AG08396 (cell line): ENCODE results near the gene PITRM1.
"Not testable (repeated sequence)": the region's sequence is repeated elsewhere in the genome, so short reads cannot be mapped to it uniquely, and the experiment has no call there.

ENCODE experiments used
- DNase-seq: peaks from one replicate; pipeline ENCODE4 v3.0.0; 2012; ENCODE audit warnings: low spot score, mixed read lengths

The PITRM1 gene

DNA sequence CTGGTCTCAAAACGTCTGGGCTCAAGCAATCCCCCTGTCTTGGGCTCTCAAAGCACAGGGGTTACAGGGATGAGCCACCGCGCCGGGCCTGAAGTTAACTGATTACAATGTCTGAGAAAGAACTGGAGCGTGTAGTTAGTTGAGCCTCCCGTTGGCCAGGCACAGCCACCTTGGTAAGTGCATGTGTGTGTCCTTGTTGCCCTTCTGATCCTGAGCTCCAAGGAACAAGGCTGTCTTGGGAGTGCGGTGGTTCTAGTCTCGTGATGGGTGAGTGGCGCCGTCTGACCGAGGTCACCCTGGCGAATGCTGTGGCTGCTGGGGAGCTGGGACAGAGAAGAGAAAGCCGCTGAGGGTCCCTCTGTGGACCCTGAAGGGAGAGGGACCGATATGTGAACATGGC, 50.5 kb downstream of the PITRM1 start:
- DNase-seq: no peak

DNA sequence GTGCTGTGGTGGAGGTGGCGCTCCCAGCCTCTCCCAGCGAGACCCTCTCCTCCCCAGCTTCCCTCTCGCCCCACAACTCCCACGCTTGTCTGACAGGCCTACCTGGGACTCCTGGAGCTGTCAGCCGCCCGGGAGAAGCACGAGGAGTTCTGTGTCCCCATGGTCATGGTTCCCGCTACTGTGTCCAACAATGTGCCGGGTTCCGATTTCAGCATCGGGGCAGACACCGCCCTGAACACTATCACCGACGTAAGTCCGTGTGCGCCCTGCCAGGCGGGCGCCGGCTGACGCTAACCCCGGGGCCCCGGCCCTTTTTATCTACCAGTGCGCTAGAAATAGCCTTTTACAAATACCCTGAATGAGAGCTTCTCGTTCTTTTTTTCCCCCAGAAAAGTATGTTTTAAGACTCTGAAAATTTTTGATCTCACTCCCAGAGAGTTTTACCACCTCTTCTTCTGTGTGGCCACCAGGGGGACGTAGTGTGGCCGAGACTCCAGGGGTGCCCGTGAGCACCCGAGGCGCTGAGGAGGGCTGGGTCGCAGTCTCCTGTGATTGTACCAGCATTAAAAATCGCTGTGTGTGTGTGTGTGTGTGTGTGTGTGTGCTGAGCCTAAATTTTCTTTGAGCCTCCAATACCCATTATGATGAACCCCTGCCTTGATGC, 52.7 kb downstream of the PITRM1 start:
- peak; percentile 76 for DNase-seq

DNA sequence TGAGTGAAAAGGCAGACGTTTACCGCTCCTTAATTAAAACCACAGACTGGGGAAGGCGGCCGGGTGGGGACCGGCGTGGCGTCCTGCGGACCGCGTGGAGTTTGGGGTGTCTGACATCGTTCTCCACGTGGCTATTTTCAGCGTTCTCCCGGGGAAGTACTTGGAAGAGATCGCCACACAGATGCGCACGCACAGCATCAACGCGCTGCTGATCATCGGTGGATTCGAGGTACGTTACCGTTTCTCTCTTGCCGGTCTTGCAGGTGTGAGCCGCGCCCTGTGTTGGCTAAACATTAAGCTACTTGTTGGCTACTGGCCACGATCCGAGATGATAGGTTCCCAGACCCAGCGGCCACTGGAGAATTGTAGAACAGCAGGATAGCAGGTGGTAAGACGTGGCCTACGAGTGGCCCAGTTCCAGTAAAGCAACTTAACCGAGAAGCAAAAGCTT, 53.9 kb downstream of the PITRM1 start:
- no peak for DNase-seq

DNA sequence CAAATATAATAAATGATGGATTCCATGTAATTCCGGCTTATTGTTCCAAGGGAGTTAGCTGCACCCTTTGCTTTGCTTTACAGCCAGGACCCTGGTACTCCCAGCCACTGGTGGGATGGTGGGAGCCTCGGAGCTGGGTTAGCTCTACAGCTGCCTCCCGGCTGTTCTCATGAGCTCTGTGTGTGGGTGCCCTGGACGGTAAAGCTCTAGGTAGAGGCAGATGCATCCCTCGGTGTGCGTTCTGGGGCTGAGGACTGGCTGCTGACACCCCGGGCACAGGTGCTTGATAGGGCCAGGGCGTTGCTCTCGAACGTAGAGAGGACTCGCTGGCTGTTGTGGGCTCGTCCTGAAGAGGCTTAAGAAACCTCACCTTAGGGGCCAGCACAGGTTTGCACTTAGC, 55.1 kb downstream of the PITRM1 start:
- no peak for DNase-seq

DNA sequence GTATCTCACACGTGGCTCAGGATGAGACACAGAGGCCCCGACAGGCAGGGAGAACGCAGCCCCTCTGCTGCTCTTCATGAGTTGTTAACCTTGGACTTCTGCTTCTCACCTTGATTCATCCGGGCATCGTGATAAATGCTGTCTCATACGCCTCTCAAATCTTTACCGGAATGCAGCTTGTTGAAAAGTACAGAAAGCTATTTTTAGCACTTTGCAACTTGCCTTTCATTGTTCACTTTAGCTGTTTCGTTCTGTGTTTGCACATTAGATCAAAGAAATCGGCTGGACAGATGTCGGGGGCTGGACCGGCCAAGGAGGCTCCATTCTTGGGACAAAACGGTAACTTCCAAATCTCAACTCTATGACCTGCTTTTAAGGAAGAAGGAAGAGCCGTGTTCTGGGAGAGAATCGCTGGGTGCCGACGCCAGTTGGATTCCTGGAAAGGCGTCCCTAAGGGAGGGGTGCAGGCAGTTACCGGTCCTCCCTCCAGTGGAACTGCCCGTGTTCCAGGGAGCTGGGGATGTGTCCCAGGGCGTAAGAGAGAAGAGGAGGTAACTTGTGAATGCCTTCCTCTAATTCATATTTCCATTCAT, 56.0 kb downstream of the PITRM1 start:
- DNase-seq: no peak

DNA sequence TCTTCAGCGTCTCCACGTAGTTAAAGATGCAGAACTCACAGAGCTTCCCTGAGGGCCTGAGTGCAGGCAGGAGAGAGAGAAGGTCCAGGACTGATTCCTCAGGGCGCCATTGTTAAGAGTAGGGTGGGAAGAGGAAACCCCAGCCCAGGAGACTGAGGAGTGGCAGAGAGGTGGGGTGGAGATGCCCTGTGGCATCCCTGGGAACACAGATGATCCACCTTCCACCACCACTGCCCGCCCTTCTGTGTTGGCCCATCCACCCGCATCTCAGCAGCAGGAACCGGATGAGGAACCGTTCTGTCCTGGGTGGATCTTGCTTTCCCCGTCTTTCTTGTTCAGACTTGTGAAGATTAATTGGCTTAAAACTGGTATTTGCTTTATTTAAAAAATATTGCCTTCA, 56.9 kb downstream of the PITRM1 start:
- DNase-seq: no peak

DNA sequence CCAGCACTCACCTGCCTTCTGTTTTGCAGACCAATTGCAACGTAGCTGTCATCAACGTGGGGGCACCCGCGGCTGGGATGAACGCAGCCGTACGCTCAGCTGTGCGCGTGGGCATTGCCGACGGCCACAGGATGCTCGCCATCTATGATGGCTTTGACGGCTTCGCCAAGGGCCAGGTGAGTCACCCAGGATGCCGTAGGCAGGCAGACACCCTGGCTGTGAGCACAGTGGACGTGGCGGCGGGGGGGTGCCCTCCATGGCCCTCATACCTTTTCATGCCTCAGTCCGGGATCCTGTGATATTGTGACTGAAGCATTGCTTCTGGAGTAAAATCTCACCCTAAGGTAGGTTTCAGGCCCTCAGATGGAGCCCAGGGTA, 59.2 kb downstream of the PITRM1 start:
- no peak for DNase-seq

DNA sequence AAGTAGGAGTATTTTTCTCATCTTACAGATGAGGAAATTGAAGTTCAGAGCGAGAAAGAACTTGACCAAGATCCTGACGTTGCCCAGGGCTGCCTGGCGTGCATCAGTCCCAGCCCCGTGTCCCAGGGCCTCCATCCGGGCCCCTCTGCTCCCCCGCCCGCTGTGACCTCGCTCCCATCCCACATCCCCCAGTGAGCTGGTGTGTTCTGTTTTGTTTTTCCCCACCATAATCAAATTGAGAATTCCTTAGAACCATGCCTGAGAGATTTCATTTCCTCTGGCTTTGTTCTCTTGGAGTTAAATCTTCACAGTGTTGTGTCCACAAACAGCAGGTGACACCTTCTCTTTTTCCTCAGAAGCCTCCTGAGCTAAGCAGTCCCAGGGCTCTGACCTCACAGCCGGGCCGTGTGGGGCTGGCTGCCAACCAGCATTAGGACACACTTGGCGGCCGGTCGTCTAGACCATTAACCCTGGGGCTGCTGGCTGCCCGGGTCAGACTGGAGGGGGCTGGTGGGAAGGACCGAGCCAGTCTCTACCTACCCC, 60.9 kb downstream of the PITRM1 start:
- no peak for DNase-seq

DNA sequence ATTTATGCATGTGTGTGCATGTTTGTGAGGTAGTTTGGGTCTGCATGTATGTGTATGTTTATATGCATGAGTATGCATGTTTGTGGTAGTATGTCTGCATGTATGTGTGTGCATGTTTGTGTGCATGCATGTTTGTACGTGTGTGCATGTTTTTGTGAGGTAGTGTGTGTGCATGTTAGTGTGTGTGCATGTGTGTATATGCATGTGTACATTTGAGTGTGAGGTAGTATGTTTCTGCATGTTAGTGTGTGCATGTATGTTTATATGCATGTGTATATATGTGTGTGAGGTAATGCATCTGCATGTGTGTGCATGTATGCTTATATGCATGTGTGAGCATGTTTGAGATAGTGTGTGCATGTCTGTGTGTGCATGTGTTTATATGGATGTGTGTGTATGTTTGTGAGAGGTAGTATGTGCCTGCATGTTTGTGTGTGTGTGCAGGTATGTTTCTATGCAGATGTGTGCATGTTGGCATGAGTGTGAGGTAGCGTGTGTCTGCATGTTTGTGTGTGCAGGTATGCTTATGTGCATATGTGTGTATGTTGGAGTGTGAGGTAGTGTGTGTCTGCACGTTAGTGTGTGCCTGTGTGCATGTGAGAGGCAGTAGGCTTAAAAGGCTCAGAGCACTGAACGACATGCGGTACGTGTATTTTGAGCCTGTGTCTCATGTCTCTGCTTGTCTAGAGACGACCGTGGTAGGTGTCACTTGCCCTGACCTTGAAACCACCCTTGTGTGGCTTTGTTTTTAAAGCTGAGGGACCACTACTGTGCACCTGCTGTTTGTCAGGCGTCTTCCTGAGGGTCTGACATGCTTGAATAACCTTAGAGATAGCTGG, 61.6 kb downstream of the PITRM1 start:
- DNase-seq: no peak

DNA sequence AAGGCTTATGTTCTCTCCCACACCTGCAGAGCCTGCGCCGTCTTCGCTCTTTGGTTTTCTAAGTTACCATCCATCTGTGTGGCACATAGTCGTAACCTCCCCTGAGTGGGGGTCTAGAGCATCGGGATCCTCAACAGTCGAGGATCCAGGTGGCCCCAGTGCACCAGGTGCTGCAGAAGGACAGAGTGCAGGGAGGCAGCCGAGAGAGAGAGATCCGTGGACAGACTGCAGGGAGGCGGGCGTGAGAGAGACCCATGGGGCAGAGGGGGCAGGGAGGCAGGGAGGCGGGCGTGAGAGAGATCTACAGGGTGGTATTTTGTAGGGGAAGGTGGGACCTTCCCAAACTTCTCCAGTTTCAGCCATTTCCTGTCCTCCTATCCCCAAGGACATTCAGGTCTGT, 62.9 kb downstream of the PITRM1 start:
- no peak for DNase-seq

DNA sequence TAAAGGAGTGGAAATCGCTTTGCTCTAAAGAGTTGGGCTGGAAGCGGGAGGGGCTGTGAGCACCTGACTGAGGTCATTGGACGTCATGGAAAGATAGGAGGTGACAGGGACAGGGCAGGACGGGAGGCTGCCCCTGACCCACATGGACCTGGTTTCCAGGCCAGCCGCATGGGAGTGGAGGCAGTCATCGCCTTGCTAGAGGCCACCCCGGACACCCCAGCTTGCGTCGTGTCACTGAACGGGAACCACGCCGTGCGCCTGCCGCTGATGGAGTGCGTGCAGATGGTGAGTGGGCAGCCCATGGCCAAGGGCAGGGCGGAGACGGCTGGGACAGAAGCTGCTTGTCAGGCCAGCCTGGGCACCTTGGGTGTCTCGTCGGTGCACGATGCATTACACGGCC, 63.4 kb downstream of the PITRM1 start:
- DNase-seq: no peak

DNA sequence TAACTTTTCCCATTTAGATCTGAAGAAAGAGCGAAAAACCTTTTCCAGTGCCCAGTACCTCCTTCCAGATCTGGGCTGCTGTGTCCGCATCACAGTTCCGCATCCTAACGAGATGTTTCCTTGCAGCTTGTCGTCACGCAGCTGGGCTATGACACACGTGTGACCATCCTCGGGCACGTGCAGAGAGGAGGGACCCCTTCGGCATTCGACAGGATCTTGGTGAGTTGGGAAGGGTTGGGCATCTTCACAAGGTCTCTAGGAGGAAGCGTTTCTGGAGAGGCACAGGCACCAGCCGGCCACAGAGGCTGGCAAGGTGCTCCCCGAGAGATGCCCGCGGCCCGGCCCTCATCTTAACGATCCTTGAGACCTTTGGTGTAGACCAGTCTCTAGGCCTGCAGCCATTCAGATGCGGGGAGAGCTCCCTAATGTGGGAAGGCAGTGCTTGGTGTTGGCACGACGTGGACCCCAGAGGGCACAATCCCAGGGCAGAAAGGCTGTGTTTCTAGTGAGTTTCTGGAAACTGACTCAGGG, 63.9 kb downstream of the PITRM1 start:
- DNase-seq: no peak

DNA sequence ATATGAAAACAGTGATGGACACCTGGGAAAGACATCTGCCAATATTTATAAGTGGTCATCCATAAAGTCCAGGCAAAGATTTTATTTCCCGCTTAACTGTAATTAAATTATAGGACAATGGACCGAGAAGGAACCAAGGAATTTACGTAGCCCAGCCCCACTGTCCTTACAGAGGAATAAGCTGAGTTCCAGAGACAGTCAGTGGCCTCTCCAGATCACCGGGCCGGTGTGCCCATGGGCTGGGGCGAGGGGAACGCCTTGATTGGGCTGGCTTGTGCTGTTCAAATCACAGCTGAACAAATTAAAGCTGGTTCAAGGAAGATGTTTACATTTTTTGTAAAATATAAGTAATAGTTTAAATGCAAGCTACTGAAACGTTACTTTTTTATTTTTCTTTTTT, 64.5 kb downstream of the PITRM1 start:
- DNase-seq: no peak

DNA sequence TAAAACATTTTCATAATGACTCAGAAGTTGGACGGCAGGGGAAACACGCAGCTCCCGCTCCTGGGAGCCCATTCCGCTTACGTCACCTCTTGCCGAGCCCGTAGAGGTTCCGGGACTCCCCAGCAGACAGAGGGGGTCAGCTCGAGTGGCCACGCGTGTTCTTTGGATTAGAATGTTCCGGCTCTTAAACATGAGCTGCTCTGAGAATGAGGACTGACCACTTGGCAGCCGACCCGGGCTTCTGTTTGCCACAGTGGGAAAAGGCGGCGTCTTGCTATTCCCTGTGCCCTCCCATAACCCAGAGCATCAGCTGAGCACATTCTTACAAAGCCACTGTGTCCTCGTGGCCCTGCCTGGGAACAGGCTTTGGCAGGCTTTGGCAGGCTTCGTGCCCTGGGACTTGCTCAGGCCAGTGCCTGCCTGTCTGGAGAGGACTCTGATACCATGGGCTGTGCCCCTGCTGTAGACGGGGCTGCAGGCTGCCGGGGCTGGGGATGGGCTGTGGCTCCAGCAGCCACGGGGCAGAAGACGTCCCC, 65.1 kb downstream of the PITRM1 start:
- DNase-seq: peak; percentile 95

DNA sequence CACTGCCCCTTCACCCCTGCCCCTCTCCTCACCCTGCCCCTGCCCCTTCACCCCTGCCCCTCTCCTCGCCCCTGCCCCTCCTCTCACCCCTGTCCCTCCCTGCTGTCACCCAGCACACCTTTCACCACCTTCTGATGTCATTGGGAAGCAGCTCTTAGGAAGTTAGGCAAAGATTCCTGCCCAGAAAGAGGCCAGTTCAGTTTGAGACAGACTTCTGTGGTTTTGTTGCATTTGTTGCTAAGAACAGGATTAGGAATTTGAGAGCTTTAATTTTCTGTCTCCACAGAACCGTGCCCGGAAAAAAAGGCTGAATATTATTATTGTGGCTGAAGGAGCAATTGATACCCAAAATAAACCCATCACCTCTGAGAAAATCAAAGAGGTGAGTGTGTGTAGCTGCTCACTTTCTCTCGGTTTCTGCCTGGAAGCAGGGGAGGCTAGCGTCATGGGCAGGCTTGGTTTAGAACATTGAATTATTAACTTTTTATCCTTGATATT, 65.6 kb downstream of the PITRM1 start:
- peak; percentile 72 for DNase-seq

DNA sequence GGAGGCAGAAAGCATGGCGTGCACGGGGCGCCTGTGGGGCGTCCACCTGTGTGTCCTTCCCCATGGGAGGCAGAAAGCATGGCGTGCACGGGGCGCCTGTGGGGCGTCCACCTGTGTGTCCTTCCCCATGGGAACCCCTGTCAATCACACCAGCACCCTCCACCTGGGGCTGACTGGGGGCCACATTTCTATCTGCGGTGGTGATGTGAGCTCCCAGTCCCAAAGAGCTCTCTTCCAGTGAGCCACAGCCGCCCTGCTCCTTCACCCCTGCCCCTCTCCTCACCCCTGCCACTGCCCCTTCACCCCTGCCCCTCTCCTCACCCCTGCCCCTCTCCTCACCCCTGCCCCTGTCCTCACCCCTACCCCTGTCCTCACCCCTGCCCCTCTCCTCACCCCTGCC, 66.3 kb downstream of the PITRM1 start:
- not testable (repeated sequence) for DNase-seq

DNA sequence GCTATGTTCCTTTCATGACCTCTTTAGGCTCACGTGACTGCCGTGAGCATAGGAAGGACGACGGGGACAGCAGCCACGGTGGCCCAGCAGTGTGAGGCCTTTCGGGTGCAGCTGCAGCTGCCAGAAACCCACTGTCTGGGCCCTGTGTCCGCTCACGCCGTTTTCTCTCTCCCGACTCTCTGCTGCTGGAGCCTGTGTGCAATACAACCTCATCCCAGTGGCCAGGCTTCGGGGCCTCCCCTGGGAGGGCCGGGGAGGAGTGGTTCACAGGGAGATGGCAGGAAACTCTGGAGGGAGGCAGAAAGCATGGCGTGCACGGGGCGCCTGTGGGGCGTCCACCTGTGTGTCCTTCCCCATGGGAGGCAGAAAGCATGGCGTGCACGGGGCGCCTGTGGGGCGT, 66.7 kb downstream of the PITRM1 start:
- no peak for DNase-seq

DNA sequence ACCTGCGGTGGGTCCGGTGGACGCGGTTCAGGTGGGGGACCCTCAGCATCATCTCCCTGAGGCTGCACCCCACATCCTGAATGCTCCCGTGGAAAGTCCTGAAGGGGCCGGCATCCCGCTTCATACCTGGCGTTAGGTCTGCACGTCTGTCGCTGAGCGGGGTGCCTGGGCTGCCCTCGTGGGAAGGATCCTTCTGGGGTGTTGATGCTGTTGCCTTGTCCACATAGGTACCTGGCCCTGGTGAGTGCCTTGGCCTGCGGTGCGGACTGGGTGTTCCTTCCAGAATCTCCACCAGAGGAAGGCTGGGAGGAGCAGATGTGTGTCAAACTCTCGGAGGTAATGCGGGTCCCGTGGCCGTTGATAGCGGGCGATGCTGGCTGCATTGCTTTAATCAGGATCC, 67.4 kb downstream of the PITRM1 start:
- no peak for DNase-seq

DNA sequence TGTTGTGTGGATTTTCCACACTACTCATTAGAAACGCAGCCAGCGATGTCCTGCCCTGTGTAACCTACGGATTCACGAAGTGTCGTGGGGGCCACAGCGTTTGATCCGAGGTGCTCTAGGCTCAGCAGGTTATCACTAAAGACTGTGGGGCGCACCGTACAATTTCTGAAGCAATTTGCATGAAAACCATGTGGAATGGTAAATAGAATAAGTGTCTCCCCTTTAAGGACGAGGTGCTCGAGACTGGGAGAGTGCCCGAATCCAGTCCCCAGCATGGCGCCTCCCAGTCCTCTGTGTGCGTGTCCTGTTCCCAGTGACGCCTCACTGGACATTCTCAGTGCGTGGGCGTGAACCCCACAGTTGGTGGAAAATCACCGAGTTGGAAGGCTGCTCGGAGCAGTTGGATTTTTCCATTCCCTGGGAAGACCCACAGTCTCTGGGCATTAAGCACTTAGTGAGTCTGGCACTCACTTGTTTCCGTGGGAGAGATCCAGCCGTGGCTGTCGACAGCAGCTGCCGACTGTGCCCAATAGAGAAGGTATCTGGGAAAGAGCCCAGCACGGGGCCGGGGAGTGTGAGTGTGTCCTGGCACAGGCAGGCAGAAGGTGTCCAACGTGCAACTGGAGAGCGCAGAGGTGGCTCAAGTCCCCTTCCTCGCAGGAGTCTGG, 68.2 kb downstream of the PITRM1 start:
- DNase-seq: no peak

DNA sequence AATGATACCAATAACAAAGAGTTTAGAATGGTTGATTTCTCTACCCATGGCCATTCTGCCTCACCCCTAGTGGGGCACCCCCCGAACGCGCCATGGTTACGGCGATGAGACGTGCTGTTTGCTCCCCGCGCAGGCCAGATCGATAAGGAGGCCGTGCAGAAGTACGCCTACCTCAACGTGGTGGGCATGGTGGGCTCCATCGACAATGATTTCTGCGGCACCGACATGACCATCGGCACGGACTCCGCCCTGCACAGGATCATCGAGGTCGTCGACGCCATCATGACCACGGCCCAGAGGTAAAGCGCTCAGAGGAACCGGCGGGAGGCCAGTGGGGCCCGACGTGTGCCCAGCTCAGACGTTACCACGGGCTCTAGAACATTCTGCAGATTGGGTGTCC, 68.9 kb downstream of the PITRM1 start:
- no peak for DNase-seq

DNA sequence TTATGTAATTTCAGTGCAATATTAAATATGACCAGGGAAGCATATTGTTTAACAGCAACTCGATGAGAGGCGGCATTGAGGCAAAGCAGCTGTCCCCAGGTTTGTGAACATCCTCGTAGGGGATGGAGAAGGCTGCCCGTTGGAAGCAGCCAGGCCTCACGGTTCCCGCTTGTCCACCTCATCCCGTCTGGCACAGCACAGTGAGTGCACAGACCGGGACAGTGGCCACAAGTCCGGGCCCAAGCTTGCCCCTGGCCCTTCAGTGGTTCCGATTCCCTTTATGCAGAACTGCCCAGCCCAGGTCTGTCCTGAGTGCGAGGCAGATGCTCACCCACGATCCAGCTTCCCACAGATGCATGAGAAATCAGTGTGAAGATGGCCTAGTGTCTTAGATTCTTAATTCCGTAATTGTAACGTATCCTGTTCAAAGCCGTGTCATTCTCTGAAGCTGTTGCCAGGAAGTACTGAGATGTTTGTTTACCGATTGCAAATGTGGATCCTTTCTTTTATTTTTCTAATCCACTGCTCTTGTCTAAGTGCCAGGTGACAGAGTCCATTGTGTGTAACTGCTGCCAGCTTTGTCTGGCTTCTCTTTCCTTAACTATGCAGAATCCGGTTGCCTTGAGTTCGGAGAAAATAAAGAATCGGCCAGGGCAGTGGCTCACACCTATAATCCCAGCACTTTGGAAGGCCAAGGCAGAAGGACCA, 69.7 kb downstream of the PITRM1 start:
- no peak for DNase-seq
